Stimulated activated CD4-positive, alpha-beta T cell treated with anti-CD3 and anti-CD28 coated beads, Interleukin-15, amount 100 ng/mL, for 1 hour (primary cell): ENCODE results near the gene RBPMS2.

ENCODE experiments used
- DNase-seq, 2 donors: peaks; one replicate each; pipeline ENCODE4 v3.0.0-alpha.2; 2020; ENCODE audit warnings: low read depth in 1 of 2, low spot score in 1 of 2

The RBPMS2 gene

DNA sequence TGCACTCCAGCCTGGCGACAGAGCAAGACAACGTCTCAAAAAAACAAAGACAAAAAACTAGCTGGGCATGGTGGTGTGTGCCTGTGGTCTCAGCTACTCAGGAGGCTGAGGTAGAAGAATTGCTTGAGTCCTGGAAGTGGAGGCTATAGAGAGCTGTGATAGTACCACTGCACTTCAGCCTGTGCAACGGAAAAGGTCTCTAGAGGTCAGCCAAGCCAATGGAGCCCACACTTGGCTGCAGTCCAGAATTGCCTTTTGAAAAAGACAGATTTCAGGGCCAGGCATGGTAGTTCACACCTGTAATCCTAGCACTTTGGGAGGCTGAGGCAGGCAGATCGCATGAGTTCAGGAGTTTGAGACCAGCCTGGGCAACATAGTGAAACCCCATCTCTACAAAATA lies 8.4 kb upstream of the RBPMS2 start:
- DNase-seq = no peak

DNA sequence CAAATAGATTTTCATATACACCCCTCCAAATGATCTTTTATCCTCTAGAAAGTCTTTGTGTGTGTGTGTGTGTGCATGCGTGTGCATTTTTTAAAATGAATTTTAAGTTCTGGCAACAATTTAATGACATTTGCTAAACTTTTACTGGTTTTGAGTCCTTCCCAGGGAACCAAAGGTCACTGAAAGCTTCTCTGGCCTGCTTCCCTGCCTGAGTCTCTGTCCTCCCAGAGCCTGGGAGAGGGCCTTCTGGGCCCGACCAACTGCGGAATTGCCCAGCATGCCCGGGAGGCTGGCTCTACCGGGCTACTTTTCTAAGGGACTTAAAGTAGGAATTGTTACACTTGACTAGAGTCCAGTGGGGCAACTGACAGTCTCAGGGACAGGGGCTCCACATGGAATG lies 7.4 kb upstream of the RBPMS2 start:
- DNase-seq = no peak

DNA sequence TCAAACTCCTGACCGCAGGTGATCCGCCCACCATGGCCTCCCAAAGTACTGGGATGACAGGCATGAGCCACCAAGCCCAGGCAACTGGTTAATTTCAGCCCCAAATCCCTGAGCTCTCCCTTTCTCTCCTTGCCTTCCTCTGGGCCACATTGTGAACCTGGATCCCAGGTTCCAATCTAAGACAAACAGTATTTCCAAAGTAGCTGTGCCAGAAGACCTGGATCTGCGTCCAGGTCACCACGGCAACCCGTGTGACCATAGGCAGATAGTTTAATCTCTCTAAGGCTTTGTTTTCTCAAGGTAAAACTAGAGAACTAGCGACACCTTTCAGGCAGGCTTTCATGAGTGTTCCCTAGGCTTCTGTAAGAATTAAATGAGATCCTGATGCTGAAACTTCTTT lies 5.9 kb upstream of the RBPMS2 start:
- no peak for DNase-seq

GRCh38 chr15:64780600-64781156 lies 5.3 kb upstream of the RBPMS2 start:
- no peak for DNase-seq

DNA sequence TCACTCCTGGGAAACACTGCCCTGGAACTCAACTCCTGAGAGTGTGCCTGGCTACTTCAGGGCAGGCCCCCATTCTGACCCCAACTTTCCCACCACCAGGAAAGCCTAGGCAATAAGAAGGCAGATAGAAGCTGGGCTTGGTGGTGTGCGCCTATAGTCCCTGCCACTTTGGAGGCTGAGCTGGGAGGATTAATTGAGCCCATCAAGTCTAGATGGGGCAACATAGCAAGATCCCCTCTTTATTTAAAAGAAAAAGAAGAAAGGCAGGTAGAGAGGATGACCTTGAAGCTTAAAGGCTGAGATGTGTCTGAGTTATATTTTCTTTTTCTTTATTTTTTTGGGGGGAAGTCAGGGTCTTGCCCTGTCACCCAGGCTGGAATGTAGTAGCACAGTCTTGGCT lies 4.2 kb upstream of the RBPMS2 start:
- no peak for DNase-seq

GRCh38 chr15:64779024-64779423 lies 3.6 kb upstream of the RBPMS2 start:
- no peak for DNase-seq

GRCh38 chr15:64776402-64776786 lies 1.0 kb upstream of the RBPMS2 start:
- DNase-seq = no peak

DNA sequence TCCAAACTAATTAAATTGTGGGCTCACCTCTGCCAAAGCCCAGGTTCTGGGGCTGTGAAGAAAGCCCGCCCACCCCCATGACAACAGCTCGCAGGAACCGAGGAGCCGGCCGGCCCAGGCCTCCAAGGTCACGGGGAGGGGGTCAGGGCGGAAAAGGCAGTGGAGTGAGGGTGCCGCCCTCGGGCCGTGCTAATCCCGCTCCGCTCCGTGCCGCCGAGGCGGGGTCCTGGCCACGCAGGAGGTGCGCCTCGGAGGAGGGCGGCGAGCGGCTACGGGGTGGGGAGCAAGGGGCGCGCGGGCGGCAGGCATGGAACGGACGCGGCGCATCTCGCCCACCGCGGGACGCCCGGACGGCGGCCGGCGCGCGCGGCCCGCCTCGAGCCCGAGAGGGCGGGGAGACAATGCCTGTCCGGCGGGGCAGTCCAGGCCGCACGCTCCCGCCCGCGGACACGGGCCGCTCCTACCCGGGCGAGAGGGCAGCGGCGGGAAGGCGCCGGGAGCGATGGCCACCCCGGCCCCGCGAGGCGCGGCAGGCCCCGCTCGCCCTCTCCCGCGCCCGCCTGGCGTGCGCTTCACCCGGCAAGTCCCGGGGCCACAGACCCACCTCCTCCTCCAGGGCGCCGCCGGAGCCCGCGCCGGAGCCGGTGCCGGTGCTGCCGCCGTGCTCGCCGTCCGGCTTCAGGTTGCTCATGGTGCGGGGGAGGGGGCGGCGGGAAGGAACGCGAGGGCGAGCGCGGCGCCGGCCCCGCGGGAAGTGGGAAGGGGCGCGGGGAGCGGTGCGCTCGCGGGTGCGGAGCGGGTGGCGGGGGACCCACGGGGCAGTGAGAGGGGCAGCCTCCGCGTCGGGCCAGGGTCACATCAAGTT lies 528 bp downstream of the RBPMS2 start:
- peak in 1 of 2 donors; percentile 5 for DNase-seq

GRCh38 chr15:64774037-64774628 lies 1.3 kb downstream of the RBPMS2 start:
- DNase-seq = no peak

DNA sequence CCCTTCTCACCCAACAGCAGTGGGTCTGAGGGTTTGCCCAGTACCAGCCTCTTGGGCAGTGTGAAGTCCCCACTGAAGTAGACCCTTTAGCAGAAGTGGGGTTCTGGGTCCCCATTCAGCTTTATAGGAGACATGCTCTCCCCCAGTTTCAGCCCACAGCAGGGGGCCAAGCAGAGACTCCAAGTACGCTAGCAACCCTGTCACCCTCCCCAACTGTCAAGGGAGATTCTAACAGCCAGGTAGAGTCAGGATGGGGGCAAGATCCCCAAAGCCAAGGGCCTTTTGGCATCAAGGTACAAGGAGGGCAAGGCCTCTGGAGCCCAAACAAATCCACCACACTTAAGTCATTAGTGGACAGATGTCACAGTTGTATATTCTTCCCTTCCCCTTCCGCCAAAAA lies 1.8 kb downstream of the RBPMS2 start:
- no peak for DNase-seq

GRCh38 chr15:64772964-64773363 lies 2.4 kb downstream of the RBPMS2 start:
- DNase-seq = no peak

DNA sequence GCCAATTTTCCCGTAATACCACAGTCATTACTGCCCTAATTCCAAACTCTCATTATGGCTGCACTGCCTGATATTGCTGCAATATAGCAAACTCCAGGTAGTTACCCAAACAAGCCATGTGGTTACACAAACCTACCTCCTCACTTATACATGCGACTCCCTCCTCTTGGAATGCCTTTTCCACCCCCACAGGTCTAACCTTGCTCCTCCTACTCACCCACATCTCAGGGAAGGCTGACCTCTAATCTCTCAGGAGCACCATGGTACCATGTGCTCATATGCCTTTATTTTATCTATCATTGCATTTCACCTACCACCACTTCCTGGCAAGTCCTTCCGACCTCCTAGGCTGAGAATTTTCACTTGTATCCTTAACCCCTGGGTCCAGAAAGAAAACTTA lies 2.9 kb downstream of the RBPMS2 start:
- no peak for DNase-seq

DNA sequence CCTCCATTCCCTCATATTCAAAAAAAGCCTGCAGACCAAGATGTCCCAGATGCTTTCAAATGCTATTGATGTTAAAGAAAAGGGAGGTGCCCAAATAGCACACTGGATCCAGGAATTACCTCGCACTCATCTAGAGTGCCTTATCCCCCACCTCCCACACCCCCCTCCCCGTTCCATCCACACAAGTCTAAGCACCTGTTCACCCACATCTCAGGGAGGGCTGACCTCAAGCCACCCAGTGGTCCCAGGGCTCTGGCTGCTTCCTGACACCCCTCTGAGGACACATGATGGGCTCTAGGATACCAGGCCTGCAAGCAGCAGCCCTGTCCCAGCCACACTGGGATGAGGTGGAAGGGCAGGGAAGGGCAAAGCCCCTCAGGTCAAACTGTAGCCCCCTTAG lies 4.8 kb downstream of the RBPMS2 start:
- no peak for DNase-seq

GRCh38 chr15:64767203-64767602 lies 8.2 kb downstream of the RBPMS2 start:
- no peak for DNase-seq

DNA sequence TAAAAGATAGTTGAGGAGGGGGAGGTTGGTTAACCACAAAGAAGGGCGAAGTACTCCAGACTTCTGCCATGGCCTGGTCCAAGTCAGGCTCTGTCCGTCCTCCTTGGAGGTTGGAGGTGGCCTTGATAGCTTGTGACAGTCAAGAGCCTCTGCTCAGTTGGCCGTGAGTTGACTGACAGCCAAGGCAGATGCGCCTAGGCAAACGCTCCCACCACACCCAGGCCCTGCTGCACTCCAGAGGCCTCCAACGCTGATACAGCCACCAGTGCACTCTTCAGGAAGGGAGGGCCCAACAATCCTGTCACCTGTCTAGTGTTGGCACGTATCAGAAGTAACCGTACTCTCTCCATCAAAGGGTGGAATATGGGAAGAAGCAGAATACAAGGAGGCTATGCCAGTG lies 9.3 kb downstream of the RBPMS2 start:
- no peak for DNase-seq

DNA sequence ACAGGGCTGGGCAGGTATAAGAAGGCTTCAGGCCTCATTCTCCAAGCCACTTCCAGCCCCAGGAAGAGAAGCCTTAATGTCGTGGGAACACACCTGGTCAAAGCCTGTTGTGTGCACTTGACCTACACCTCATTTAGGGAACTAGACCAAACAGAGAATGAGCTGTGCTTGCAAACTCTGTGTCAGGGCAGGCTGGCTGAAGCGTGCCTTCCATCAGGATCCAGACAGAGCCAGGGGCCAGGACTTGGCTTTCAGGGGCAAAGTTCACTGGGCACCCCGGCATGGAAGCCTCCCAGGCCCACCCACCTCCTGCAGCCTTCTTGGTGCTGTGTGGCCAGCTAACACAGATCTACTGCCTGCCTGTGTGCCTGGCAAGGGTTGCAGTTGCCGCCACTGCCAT lies 11.5 kb downstream of the RBPMS2 start:
- no peak for DNase-seq

GRCh38 chr15:64763462-64763861 lies 11.9 kb downstream of the RBPMS2 start:
- no peak for DNase-seq

GRCh38 chr15:64763021-64763420 lies 12.4 kb downstream of the RBPMS2 start:
- no peak for DNase-seq

GRCh38 chr15:64762546-64762945 lies 12.8 kb downstream of the RBPMS2 start:
- no peak for DNase-seq

- no peak for DNase-seq
Observed at GRCh38 chr15:64761156-64761555, 14.2 kb downstream of the RBPMS2 start.

DNA sequence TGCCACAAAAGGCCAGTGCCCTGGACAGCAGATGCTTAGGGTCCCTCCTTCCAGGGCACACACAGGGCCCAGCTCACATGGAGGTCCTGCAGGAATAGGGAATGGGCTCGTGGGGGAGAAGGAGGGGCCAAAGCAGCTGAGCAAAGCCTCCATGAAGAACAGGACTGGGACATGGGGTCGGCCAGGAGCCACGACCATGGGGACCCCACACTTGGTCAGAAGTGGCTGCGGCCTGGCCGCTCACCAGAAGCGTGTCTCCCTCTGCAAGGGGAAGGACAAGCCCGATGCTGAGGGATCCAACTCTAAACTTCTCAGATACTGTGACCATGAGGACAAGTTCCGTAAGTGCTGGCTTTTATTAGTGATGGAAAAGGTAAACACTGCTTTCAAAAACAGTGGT lies 15.3 kb downstream of the RBPMS2 start:
- DNase-seq = no peak

DNA sequence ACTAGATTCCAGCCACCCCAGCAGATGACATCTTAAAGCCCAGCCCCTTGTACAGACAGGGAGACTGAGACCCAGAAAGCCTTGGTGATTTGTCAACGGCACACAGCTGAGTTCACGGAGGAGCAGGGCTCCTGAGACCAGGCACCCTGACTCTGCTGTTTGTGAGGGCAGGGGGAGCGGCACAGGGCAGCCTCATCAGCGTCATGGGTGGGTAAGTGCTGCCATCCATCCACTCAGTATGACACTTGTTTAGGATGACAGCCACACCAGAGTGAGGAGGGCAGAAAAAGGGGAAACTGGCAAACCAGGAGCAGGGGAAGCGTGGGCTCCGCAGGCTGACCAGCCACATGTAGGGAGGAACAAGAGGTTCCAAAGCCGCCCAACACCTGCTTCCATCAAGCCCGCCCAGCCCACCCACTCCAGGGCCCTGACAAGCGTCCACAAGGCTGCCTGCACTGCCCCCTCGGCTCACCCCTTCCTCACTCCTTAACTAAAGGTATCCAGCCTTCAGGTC lies 19.9 kb downstream of the RBPMS2 start:
- DNase-seq = no peak
